Astrocyte of the cerebellum (primary cell): ENCODE data around the gene GRB10.

ENCODE experiments used
- DNase-seq: peaks from one replicate; pipeline ENCODE4 v3.0.0-alpha.2; 2011; ENCODE audit warnings: low read depth
- H3K4me3 ChIP-seq: 2 replicates; pipeline ENCODE4 v1.5.1; 2011; ENCODE audit warnings: mild to moderate bottlenecking, low read depth, low read length, moderate library complexity
- in situ Hi-C: cut with HindIII; loops from 2 replicates; pipeline ENCODE4 v1.10.0; 2017; ENCODE audit warnings: low sequenced_read_pairs
- TF ChIP-seq, protein P1 (sequence below): IDR thresholded peaks from 2 replicates; pipeline ENCODE4 v1.5.1; 2012; ENCODE audit warnings: low read length, low read depth, moderate library complexity, mild to moderate bottlenecking; ENCODE audit errors: missing control alignments

GRB10 gene

DNA sequence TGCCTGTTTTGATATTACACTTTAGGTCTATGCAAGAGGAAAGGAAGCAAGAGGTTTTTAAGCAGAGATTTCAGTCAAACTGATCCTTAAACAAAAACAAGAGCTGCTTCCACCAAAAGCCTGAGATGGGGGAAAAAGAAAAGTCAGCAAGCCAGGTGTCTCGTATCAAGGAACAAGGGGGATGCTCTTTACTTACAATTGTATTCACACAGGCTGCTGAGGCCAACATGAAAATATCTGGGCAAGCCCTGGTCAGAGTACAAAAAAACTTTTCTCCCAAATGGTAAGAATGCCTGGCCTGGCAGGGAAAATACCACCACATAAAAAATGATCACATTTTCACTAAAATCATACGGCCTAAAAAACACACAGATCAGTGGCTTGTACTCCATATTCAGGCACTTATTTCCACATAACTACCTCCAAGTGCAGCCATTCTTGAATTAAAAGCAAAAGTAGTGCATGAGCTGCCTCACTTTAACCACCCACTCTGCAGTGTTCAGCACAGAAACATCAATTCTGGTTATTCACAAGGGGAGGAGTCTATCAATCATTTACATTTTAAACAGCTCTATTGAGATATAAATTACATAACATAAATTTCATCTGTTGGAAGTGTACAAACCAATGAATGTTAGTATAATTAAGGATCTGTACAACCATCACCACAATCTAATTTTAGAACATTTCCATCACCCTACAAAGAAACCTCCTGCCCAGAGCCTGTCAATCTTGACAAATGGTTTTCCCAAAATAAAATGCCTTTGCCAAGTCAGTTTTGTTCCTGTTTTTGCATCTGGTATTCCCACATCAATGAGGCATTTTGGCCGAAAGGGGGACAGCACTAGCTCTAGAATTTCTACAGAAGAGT, 70.2 kb downstream of the GRB10 start:
- TF ChIP-seq, protein P1, sequence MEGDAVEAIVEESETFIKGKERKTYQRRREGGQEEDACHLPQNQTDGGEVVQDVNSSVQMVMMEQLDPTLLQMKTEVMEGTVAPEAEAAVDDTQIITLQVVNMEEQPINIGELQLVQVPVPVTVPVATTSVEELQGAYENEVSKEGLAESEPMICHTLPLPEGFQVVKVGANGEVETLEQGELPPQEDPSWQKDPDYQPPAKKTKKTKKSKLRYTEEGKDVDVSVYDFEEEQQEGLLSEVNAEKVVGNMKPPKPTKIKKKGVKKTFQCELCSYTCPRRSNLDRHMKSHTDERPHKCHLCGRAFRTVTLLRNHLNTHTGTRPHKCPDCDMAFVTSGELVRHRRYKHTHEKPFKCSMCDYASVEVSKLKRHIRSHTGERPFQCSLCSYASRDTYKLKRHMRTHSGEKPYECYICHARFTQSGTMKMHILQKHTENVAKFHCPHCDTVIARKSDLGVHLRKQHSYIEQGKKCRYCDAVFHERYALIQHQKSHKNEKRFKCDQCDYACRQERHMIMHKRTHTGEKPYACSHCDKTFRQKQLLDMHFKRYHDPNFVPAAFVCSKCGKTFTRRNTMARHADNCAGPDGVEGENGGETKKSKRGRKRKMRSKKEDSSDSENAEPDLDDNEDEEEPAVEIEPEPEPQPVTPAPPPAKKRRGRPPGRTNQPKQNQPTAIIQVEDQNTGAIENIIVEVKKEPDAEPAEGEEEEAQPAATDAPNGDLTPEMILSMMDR = peak; percentile 22
- in situ Hi-C loops = no loop called here
- DNase-seq = no peak
- H3K4me3 ChIP-seq = no peak overlapping the region

DNA sequence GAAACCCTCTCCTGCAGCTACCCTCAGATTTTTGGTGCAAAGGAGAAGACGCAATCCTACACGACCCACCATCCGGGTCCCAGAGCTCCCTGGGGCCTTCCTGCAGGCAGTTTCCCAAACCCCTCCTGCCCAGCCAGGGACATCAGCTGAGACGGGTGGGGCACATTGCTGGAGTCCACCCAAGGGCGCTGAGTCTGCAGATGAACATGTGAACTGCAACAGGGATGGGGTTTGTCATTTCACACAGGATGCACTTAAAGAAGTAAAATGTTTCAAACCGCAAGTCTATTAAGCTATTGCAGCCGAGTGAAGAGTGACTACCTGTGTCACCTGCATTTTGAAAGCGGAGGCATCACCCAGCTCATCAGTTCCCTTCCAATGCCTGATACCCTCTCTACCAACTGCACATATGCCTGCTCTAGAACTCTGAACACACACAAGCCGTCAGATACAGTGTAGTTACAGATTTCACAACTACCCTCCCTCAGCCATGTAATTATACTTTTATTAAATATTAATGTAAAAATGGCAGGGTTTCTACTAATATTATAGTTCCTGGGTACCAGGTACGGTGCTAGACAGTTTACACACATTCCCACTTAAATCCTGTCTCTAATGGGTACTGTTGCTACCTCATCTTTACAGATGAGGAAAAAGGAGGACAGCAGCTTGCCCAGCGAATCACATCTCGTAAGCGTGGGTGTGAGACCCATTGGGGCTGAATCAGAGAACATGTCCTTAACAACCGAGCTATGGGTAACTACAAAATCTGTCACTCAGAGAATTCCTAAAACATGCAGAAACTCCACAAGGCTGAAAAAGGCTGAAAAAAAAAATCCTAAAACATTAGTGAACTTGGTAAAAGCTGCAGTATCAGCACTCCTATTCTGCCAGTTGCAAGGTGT, 71.2 kb downstream of the GRB10 start:
- in situ Hi-C loops = no loop called here
- no peak overlapping the region for H3K4me3 ChIP-seq
- no peak for DNase-seq
- TF ChIP-seq, protein P1 = no peak

DNA sequence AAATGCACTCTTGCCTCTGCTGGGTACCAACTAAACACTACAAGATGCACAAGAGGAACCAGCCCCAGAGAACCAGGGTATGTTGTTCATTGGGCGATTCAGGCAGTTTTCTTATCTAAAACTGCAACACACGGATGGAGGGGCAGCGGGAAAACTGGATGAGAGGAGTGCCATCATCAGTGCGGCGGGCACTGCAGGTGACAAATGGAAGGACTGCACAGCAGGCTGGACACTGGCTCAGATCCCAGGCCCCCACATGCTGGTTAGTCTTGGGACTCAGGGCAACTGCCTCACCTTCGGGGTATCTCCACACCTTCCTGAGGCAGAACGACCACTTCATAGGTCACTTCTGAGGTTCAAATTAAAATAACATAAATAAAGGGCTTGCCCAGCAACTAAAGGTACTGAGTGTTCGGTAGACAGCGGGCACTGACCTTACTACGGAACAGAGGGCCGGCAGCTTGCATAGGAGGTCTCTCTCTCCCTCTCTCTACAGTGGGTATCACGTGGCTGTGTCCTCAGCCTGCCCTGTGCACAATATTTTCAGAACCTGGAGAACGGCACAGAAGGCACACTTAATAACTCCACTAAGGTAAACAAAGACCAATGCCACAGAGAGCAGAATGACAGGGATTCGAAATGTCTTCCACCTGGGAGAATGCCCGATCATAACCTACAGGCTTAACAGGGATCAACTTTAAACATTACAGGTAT, 72.1 kb downstream of the GRB10 start:
- in situ Hi-C loops = no loop called here

DNA sequence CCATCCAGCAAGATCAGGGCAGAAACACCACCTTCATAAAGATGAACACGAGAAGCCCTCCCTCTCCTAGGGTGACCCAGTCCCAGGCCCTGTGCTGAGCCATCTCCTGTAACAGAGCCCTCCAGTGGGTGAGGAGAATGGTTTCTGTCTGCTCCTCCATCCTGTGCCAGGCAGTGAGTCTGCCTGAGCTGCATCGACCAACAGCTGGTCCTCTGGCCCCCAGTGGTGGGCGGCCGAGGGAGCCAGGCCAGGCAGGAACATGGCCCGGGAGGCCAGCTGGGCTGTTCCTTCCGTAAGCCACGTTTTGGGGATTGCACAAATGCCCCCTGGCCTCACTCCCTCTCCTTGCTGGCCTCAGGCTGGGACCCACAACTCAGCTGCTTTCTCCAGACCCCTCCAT, 73.5 kb downstream of the GRB10 start:
- H3K4me3 ChIP-seq = no peak overlapping the region
- in situ Hi-C loops = no loop called here
- no peak for DNase-seq
- TF ChIP-seq, protein P1 = no peak

More for the DNA sequence above, 72.1 kb downstream of the GRB10 start:
- no peak overlapping the region for H3K4me3 ChIP-seq
- TF ChIP-seq, protein P1 = no peak
- no peak for DNase-seq

DNA sequence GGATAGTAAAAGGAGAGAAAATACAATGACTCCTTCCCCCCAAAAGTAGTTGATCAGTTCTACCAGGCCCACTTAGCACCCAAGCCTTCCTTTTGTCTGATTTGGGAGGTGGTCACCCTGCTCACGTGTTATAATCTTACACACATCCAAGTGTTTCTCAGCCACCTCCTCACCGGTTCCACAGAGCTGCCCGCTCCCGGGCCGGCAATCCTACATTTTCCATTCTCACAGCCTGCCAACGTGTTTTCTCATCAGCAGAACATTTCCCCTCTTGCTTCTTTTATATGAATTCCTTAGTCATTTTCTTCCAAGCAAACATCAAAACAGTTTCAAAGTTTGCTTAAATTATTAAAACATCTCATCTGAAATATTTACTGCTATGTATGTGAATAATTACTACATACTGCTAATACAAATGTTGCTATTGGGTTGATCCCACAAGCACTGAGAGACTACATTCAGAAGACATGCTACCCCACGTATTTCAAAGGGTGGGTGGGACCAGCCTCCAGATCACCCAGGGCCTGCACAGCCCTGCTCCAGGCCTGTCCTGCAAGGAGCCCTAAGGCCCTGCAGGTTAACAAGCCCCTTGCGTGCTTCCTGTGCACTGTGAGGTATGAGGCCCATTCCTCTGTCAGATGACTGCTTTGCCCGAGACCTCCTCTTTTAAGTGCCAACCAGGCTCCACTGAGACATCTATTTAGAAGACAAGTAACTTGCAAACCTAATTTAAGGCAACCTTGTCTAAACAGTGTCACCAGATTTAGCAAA, 75.3 kb downstream of the GRB10 start:
- DNase-seq = no peak
- H3K4me3 ChIP-seq = no peak overlapping the region
- TF ChIP-seq, protein P1 = no peak
- in situ Hi-C loops = no loop called here

DNA sequence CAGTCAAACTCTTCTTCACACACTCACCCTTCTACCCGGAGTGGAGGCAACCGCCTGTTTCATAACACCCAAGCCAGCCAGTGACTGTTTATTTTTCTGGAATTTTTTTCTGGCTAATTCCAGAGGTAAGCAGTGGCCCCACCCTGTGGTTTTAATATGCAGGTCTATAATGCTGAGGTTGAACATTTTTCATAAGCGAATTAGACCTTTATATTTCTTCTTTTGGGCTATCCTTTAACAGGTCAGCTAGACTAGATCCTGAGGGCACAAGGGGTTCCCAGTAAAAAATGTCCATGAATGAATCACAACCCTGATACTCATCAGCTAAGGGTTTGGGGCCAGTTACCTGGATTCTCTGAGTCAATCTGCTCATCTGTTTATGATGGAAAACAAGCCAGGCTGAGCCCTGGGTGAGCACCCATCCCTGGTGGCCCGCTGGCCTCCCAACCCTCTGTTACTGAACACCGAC, 76.2 kb downstream of the GRB10 start:
- no peak overlapping the region for H3K4me3 ChIP-seq
- TF ChIP-seq, protein P1 = no peak
- in situ Hi-C loops = no loop called here
- DNase-seq = no peak
